ENCODE data around the gene LIPE.
A peak's percentile ranks its signal among the peaks of the same experiment; 100 is the strongest.

LIPE gene

GRCh38 chr19:42445948-42446347 lies 18.8 kb upstream of the LIPE start:
- DNase-seq, result no peak

DNA sequence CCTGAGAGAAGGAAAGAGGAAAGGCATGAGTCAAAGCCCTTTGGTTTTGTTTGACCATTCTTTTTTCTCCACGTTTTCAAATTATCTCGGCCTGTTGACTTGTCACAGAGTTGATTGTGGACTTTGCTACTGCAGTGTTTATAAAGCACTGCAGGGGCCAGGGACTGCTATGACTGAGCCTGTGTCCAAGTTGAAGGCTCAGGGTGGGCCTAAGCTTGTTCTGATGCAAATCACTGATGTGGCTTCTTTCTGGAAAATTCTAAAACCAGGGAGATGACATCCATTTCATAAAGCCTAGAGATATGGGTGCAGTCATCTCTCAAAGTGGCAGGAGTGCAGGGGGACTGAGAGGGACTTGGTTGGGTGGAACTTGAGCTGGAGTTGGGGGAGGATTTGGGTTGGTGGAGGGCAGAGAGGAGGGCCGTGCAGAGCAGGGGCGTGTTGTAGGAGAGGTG lies 16.8 kb upstream of the LIPE start:
- no peak for DNase-seq

- DNase-seq, result no peak
Observed at GRCh38 chr19:42442833-42443232, 15.6 kb upstream of the LIPE start, which contains the start of gene CXCL17. Gene CXCL17, minus strand, starts transcription at chr19:42442946. Its CDS starts 114 bp downstream, at chr19:42442832.

DNA sequence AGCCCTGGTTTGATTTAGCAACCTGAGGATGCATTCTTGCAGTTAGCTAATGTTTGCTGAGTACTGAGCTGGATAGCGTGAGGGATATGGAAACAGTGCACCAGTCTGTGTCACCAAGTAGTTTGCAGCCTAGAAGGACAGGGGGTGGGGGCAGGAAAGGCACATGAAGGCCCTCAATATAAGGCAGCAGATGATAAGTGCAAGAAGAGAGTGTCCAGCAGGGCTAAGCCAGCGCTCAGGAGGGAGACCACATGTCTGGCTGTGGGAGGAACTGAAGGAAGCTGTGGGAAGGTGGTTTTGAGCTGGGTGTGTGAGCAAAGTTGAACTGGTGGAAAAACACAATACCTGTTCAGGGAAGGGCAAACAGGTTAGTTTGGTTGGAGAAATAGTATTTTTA lies 13.9 kb upstream of the LIPE start:
- DNase-seq, result no peak

- DNase-seq, result peak; percentile 67
Observed at GRCh38 chr19:42440357-42441048, 13.3 kb upstream of the LIPE start.

DNA sequence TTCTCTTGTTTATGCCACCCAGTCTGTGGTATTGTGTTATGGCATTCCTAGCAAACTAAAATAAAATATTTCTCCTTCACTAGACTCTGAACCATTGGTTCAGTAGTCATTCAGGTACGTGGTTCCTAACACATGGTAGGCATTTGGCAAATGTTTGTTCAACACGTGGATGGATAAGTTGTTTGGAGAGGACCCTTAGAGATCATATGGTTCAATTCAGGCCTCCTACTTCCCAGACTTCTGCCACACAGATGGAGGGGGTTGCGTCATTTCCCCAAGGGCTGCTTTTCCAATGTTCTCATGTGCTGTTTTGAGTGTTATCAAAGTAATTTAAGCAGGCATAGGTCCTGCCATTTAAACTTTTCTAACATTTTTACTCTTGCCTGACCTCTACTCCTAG lies 8.8 kb upstream of the LIPE start:
- no peak for DNase-seq

GRCh38 chr19:42435316-42435715 lies 8.1 kb upstream of the LIPE start:
- DNase-seq, result no peak

- DNase-seq, result peak; percentile 76
Observed at GRCh38 chr19:42433503-42434260, 6.5 kb upstream of the LIPE start.

GRCh38 chr19:42431486-42431885 lies 4.3 kb upstream of the LIPE start:
- no peak for DNase-seq

GRCh38 chr19:42428676-42429075 lies 1.5 kb upstream of the LIPE start:
- no peak for DNase-seq

DNA sequence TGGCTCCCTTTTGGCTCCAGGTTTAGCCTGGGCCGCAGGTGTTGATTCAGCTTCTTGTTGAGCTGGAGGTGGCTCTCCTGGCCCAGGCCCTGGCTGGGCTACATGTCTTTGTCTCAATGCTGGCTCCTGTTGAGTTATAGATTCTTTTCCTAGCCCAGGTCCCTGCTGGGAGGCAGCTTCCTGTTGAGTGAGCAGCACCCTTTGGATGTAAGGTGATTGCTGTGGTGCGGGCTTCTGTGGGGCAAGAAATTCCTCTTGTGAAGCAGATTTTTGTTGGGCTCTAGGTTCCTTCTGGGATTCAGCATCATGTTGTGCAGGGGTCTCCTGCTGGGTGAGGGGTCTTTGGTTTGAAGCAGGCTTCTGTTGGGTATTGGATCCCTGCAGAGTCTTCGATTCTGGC lies 545 bp downstream of the LIPE start:
- DNase-seq, result no peak

GRCh38 chr19:42424712-42425131 lies 2.5 kb downstream of the LIPE start:
- no peak for DNase-seq

DNA sequence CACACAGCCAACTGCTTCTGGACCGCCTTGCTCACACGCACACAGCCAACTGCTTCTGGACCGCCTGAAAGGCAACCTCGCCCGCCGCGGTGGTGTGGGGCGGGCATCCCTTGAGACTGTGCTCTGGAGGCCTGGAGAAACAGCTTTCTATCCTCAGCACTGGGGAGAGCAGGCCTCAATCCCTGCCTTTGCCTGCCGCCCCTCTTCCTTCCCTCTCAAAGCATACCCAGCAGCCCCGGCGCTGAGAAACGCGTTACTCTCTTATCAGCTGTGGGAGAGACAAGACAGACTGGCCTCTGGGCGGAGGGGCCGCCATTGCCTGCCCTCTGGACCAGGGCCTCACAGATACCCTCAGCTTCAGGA lies 2.9 kb downstream of the LIPE start:
- no peak for DNase-seq

DNA sequence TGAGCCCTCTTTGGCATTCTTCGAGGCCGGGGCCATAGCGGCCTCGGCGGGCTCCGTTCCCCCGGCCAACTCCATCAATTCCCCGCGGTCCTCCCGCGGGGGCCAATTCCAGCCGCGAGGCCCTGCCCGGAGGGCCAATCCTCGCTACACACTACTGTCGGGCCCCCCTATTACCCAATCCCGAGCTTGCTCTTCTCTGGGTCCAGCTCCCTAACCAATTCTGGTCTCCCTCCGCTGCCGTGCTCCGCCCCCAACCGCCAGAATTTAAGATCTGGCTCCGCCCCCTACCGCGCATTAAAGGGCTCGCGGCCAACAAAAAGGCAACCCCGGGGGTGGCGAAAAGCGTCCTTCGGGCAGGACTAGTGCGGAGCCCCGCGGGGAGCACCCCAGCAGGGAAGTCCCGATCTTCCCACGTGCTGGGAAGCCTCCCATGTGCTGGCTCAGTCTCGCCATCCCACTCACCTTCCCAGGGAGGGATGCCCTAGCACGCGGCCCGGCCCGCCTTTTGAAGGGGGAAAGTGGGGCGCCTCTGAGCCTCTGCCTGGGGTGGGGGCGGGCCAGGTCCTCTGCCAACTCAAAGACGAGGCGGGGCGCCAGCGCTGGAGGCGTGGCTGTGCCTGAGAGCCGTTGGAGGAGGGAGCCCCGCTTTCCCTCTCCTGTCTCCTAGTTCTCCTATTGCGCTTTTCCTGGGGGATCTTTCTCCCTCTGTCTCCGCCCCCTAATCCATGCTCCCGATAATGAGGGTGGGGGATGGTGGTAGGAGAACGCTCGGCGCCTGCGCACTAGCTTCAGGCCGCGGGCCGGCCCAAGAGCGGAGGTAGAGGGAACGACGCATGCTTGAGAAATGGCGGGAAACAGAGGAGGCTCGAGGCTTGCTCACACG lies 3.5 kb downstream of the LIPE start:
- peak; percentile 95 for DNase-seq

DNA sequence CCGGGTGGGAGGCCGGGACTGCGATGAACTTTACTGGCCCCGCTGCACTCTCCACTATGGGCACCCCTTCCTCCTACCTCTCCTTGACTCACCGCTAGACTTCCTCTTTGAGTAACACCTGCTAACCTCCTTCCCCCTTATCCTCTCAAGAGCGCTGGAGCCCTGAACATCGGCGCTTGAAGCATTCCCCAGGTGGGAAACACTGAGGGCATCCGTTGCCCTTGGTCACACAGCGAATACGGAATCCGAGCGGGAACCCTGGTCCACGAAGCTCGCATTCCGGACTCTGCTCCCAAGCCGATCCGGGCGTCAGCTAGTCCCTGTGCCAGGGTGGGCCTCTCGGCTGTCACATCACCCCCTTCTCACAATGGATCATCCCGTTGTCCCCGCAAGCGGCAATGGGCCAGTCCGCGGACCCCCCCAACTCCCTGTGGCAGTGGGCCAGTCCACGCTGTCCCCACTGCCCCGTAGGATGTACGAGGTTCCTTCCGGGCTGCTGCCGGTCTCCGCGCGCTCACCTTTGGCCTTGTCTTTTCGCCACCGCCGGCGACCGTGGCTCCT lies 4.2 kb downstream of the LIPE start:
- DNase-seq, result peak; percentile 66

DNA sequence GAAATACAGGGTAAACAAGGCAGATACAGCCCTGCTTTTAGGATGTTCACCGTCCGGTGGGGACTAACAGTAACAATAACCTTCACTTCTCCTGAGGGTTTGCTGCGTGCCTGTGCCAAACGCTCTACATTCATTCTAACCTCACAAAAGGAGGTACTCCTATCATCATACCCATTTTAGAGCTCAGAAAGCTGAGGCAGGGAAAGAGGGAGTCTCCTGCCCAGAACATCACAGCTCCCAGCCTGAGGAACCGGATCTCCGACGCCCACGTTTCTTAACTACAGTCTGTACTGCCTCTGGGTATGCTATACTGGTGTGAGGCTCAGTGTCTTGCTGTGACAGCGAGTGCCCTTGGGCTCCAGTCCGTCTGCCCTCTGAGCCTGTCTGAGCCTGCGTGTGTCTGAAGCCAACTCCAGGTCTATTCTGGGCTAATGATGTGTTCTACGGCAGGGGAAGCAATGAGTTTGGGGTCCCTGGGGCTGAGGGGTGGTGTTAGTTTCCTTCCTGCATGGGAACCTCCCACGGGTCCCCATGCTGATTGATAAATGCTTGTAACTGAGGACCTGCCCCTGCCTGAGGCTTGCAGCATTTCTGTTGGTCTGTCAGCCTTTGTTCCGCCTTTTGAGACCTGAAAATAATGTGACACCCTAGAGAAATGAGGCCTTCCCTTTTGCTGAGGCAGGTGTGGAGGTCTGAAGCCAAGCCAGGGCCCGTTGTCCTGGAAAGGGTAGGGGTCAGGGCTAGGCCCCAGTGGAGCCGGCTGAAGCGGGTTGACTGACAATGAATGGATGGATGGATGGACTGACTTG lies 4.9 kb downstream of the LIPE start:
- DNase-seq, result no peak

GRCh38 chr19:42421591-42422031 lies 5.6 kb downstream of the LIPE start:
- no peak for DNase-seq

DNA sequence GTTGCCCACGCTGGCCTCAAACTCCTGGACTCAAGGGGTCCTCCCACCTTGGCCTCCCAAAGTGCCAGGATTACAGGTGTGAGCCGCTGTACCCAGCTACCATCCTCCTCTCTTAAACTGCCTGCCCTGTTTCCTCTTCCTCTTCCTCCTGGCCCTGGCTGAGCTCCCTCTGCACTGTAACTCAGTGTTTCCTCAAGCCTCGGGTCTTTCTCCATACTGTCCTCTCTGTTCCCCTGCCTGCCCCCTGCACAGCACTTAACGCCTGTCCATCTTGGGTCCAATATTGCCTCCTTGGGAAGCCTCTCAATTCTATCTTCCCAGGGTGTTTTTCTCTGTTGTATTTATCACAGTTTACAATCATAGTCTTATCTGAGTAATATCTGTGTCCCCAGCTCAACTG lies 6.1 kb downstream of the LIPE start:
- no peak for DNase-seq

DNA sequence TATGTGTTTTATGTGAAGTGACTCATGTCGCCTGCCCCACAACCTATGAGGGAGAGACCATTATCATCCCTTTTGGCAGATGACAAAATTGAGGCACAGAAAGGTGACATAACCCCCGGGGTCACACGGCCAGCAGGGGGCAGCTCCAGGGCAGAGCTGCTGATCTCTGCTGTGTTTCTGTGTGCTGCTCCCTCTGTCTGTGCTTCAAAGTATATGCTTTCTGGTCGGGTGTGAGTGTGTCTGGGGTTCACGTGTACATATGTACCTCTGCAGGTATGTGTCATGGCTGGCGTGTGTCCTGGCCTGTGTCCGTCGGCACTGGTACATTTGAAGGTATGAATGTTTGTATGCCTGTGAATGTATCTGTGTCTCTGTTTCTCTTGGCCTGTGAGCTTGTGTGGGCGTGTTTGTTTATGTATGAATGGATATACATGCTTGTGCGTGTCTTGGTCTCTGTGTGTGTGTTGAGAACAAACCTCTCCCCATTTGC lies 7.1 kb downstream of the LIPE start:
- peak; percentile 37 for DNase-seq

DNA sequence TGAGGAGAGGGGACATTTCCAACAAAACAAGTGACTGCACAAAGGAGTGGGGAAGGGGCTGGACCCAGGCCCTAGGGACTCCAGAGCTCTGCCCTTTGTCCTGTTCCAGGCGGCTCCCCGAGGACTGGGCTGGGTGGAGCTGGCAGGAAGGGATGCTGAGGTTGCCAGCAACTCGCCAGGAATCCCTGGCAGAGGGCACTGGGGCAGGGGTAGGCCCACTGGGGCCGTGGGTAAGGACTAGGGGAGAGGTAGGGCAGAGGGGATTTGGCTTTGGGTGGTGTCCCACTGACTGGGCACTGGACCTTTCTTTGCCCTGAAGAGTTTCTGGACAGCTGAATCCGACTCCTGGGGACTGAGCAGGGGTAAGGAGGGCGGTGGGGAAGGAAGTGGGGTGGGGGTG lies 7.9 kb downstream of the LIPE start:
- no peak for DNase-seq

DNA sequence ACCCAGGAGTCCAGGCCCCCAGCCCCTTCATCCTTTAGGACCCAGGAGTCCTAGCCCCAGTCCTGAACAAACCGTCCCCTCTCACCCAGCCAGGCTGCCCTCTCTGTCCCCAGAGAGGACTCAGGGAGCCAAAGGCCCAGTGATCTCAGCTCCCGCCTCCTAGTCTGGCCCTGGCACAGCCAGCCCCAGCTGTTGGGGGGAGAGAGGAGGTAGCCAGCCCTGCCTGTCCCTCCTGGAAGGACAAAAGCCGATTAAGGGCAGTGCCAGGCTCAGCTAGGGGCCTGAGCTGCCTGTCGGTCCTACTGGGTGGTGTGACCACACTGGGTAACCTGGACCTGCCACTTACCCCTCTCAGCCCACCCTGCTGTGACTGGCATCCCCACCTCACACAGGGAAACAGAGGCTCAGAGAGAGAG lies 14.5 kb downstream of the LIPE start:
- peak; percentile 74 for DNase-seq

DNA sequence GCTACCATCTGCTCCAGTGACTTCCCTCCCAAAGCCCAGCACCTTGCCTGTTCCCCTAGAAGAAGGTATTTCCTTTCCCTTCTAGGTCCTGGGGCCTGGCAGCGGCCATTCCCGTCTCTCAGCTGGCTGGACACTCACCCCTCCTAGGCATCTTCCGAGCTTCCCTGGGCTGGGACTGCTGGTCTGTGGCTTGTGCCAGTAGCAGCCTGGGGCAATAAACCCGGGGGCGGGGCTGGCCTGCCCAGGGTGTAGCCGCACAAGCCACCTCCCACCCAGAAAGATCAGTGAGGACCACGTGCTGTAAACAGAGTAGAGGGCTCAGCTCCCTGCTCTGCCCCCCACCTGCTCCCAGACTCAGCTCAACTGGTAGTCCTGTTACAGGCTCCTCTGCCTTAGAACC lies 15.0 kb downstream of the LIPE start:
- peak; percentile 77 for DNase-seq
